Liver (tissue), 9 donors: ENCODE results near the gene RBM34. TPM values are rescaled to one million over a fixed set of nuclear protein-coding genes. Genes with fewer than 3 reads are reported as not detected.

Experiments
- DNase-seq: peaks from one replicate; pipeline ENCODE4 v3.0.0-alpha.2; 2017; ENCODE audit warnings: low spot score
- H3K27ac ChIP-seq, 2 donors: one replicate each; pipeline ENCODE4 v1.7.0; 2013; ENCODE audit warnings: inconsistent platforms in 2 of 2, low read length in 2 of 2, control low read depth in 1 of 2, low read depth in 1 of 2, mild to moderate bottlenecking in 1 of 2
- H3K27me3 ChIP-seq, 4 donors: one replicate each; pipeline versions ENCODE4 v1.6.1 to v1.7.0; 2013; ENCODE audit warnings: low read length in 3 of 4, inconsistent platforms in 1 of 4, mild to moderate bottlenecking in 1 of 4, moderate library complexity in 1 of 4; ENCODE audit not compliant: control insufficient read depth in 4 of 4, insufficient read depth in 4 of 4
- H3K36me3 ChIP-seq, 4 donors: one replicate each; pipeline versions ENCODE4 v1.6.1 to v1.7.0; 2013; ENCODE audit warnings: low read length in 3 of 4, mild to moderate bottlenecking in 3 of 4, low read depth in 1 of 4, moderate library complexity in 1 of 4; ENCODE audit not compliant: control insufficient read depth in 4 of 4, insufficient read depth in 3 of 4
- H3K4me1 ChIP-seq, 4 donors: one replicate each; pipeline versions ENCODE4 v1.6.1 to v1.7.0; 2013; ENCODE audit warnings: low read length in 3 of 4, mild to moderate bottlenecking in 3 of 4, moderate library complexity in 1 of 4; ENCODE audit not compliant: control insufficient read depth in 4 of 4, insufficient read depth in 4 of 4
- H3K4me3 ChIP-seq, 3 donors: one replicate each; pipeline versions ENCODE4 v1.6.1 to v1.7.0; 2013; ENCODE audit warnings: low read length in 3 of 3, control low read depth in 1 of 3, low read depth in 1 of 3, mild to moderate bottlenecking in 1 of 3
- H3K9ac ChIP-seq, 2 donors: one replicate each; pipeline ENCODE4 v1.7.0; 2013; ENCODE audit warnings: low read length in 2 of 2, mild to moderate bottlenecking in 2 of 2, moderate library complexity in 2 of 2, control low read depth in 1 of 2, low read depth in 1 of 2
- H3K9me3 ChIP-seq, 4 donors: one replicate each; pipeline versions ENCODE4 v1.6.1 to v1.7.0; 2013; ENCODE audit warnings: low read length in 3 of 4; ENCODE audit not compliant: control insufficient read depth in 4 of 4
- ATF3 ChIP-seq: IDR thresholded peaks from 2 replicates; pipeline ENCODE4 v1.6.1; 2016; ENCODE audit warnings: antibody characterized with exemption
- CTCF ChIP-seq: fragments of 150-350 bp; IDR thresholded peaks from 2 replicates; pipeline ENCODE4 v1.5.1; 2017; ENCODE audit warnings: improper control_type of control experiment, low read depth, low read length; ENCODE audit not compliant: missing input control
- FOXA1 ChIP-seq: IDR thresholded peaks from 2 replicates; pipeline ENCODE4 v1.6.1; 2016; ENCODE audit warnings: antibody characterized with exemption
- FOXA2 ChIP-seq: IDR thresholded peaks from 2 replicates; pipeline ENCODE4 v1.6.1; 2016; ENCODE audit warnings: antibody characterized with exemption
- GABPA ChIP-seq, 2 donors: IDR thresholded peaks in 1 of 2; conservative IDR thresholded peaks in 1 of 2; 2 replicates each; pipeline ENCODE4 v1.6.1; 2016; ENCODE audit warnings: antibody characterized with exemption in 2 of 2, mild to moderate bottlenecking in 1 of 2, moderate library complexity in 1 of 2
- HNF4A ChIP-seq, 2 donors: conservative IDR thresholded peaks; 2 replicates each; pipeline ENCODE4 v1.6.1; 2016; ENCODE audit warnings: antibody characterized with exemption in 2 of 2, mild to moderate bottlenecking in 2 of 2
- HNF4G ChIP-seq: IDR thresholded peaks from 2 replicates; pipeline ENCODE4 v1.6.1; 2016; ENCODE audit warnings: antibody characterized with exemption
- JUND ChIP-seq, 2 donors: IDR thresholded peaks; 2 replicates each; pipeline ENCODE4 v1.6.1; 2016; ENCODE audit warnings: antibody characterized with exemption in 2 of 2
- MAX ChIP-seq: IDR thresholded peaks from 2 replicates; pipeline ENCODE4 v1.6.1; 2016; ENCODE audit warnings: antibody characterized with exemption
- NR2F2 ChIP-seq: IDR thresholded peaks from 2 replicates; pipeline ENCODE4 v1.6.1; 2016; ENCODE audit warnings: antibody characterized with exemption
- RAD21 ChIP-seq, 2 donors: IDR thresholded peaks; 2 replicates each; pipeline ENCODE4 v1.6.1; 2016; ENCODE audit warnings: antibody characterized with exemption in 2 of 2, mild to moderate bottlenecking in 2 of 2
- REST ChIP-seq: IDR thresholded peaks from 2 replicates; pipeline ENCODE4 v1.6.1; 2016; ENCODE audit warnings: antibody characterized with exemption, mild to moderate bottlenecking
- RXRA ChIP-seq, 2 donors: IDR thresholded peaks; 2 replicates each; pipeline ENCODE4 v1.6.1; 2017 to 2018; ENCODE audit warnings: antibody characterized with exemption in 2 of 2, mild to moderate bottlenecking in 1 of 2
- TAF1 ChIP-seq: conservative IDR thresholded peaks from 2 replicates; pipeline ENCODE4 v1.6.1; 2016; ENCODE audit warnings: antibody characterized with exemption, mild to moderate bottlenecking
- ZBTB33 ChIP-seq: IDR thresholded peaks from 2 replicates; pipeline ENCODE4 v1.6.1; 2016; ENCODE audit warnings: antibody characterized with exemption
- WGBS: extraction: QIAGEN DNeasy Blood & Tissue Kit; methylation state at CpG from one replicate; pipeline ENCODE4 v1.1.7; 2013; 5-methylcytosine and 5-hydroxymethylcytosine counted together
- polyA plus RNA-seq, 2 donors: library from polyadenylated mRNA; stranded (reverse) in 1 of 2; unstranded in 1 of 2; fragments of 200-250 nt in 1 of 2; fragments of >200 nt in 1 of 2; fragmentation: Nextera tagmentation in 1 of 2; extraction: Ambion mirVana in 1 of 2; gene quantifications; one replicate each; pipeline versions ENCODE4 v1.2.1 to v1.2.3, GENCODE V29; 2013 to 2015
- total RNA-seq, 2 donors: library from RNA; depleted of rRNA; stranded (reverse); fragments of >200 nt; gene quantifications; one replicate each; pipeline ENCODE4 v1.2.3, GENCODE V29; 2014
- donor health status: healthy.
- donor health status: healthy.
- donor health status: healthy.
- donor health status: healthy.
- donor health status: healthy.

The RBM34 gene
- total and polyA plus RNA-seq, 4 donors: 15.6 to 30.2 (median 18.8) TPM

- Histone ChIP-seq H3K27ac (no peak overlapping the region), H3K4me3 (no peak overlapping the region), H3K36me3 (peaks cover 0 to 10% (median 8%) of the 10 kb centered on the region in 4 donors), H3K9me3 (no peaks in the 10 kb centered on the region), H3K4me1 (peaks cover 2 to 16% (median 11%) of the 10 kb centered on the region in 4 donors), H3K9ac (no peak overlapping the region), H3K27me3 (no peaks in the 10 kb centered on the region)
- no peak for DNase-seq
- 94% methylated on average over 9 of the region's 9 CpGs for WGBS
- no peak for TF ChIP-seq JUND (IDR thresholded peaks at IDR 0.05)
- no peak for TF ChIP-seq ZBTB33
- no peak for TF ChIP-seq REST
- no peak for TF ChIP-seq HNF4G
- no peak for TF ChIP-seq FOXA2
- TF ChIP-seq ATF3: no peak
- no peak for TF ChIP-seq GABPA (IDR thresholded peaks at IDR 0.05 in 1 of 2, conservative IDR thresholded peaks at IDR 0.05 in 1 of 2)
- TF ChIP-seq CTCF: no peak
- TF ChIP-seq FOXA1: no peak
- no peak for TF ChIP-seq HNF4A (conservative IDR thresholded peaks at IDR 0.05)
- no peak for TF ChIP-seq MAX
- TF ChIP-seq RXRA (IDR thresholded peaks at IDR 0.05): no peak
- TF ChIP-seq NR2F2: no peak
- TF ChIP-seq RAD21 (IDR thresholded peaks at IDR 0.05): no peak
- no peak for TF ChIP-seq TAF1
Measured at GRCh38 chr1:235124111-235124510, 36.9 kb downstream of the RBM34 start.

GRCh38 chr1:235122348-235122747, 38.7 kb downstream of the RBM34 start:
- no peak overlapping the region for H3K27ac ChIP-seq
- H3K9me3 ChIP-seq: no peaks in the 10 kb centered on the region
- peaks cover 0 to 15% (median 6%) of the 10 kb centered on the region in 4 donors for H3K4me1 ChIP-seq
- 84% methylated on average over 1 of the region's 1 CpG for WGBS
- no peak overlapping the region for H3K9ac ChIP-seq
- peaks cover 3 to 27% (median 25%) of the 10 kb centered on the region in 4 donors for H3K36me3 ChIP-seq
- no peak for DNase-seq
- H3K4me3 ChIP-seq: no peak overlapping the region
- TF ChIP-seq GABPA (IDR thresholded peaks at IDR 0.05 in 1 of 2, conservative IDR thresholded peaks at IDR 0.05 in 1 of 2) (no peak), MAX (no peak), ZBTB33 (no peak), RXRA (IDR thresholded peaks at IDR 0.05) (no peak), ATF3 (no peak), NR2F2 (no peak)
- no peaks in the 10 kb centered on the region for H3K27me3 ChIP-seq
